Stimulated activated CD4-positive, alpha-beta T cell treated with anti-CD3 and anti-CD28 coated beads, Interleukin-12 subunit alpha, Interleukin-12 subunit beta, amount 100 ng/mL, for 4 hours (primary cell): Measurements from ENCODE around the gene ODAD4.

Experiments used
- DNase-seq: peaks from one replicate; pipeline ENCODE4 v3.0.0-alpha.2; 2020

Gene ODAD4

DNA sequence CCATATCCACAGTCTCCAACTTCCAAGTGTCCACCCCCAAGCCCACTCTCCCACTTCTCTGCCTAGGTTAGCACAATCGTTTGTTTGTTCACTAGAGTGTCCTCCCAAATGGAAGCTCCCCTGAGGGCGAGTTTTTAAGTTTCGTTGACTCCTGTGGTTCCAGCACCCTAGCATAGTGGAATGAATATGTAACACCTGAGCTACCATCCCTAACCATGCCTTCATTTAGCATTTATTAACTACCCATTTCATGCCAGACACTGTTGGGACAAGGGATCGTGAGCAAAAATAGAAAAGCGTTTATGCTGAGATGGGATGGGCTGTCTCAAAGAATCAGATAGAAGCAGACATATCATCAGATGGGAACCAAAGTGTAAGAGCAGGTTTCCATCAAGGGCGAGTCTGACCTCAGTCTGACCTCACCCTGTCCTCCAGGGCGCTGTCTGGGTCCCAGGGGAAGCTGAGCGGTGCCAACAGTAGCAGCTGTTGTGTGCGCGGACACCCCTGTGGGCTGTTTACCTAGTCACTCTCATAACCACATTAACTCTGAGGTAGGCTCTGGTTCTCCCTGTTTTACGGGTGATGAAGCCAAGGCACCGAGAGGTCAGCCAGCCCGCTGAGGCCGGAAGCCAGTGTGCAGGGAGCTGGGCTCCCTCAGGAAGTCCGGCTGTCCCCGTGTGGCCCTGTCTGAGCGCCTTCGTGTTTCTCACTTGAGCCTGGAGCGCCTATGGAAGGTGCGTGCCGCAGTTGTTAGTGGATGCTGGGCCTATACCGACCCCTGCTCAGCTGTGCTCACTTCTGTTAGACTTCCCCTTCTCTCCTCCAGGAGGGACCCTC lies 42.4 kb downstream of the ODAD4 start:
- DNase-seq, result no peak

- DNase-seq, result no peak
Measured at GRCh38 chr17:41973408-41973811, 43.0 kb downstream of the ODAD4 start.

- DNase-seq, result no peak
Measured at GRCh38 chr17:41974031-41974430, 43.6 kb downstream of the ODAD4 start.

- no peak for DNase-seq
Measured at GRCh38 chr17:41974658-41975057, 44.2 kb downstream of the ODAD4 start.

DNA sequence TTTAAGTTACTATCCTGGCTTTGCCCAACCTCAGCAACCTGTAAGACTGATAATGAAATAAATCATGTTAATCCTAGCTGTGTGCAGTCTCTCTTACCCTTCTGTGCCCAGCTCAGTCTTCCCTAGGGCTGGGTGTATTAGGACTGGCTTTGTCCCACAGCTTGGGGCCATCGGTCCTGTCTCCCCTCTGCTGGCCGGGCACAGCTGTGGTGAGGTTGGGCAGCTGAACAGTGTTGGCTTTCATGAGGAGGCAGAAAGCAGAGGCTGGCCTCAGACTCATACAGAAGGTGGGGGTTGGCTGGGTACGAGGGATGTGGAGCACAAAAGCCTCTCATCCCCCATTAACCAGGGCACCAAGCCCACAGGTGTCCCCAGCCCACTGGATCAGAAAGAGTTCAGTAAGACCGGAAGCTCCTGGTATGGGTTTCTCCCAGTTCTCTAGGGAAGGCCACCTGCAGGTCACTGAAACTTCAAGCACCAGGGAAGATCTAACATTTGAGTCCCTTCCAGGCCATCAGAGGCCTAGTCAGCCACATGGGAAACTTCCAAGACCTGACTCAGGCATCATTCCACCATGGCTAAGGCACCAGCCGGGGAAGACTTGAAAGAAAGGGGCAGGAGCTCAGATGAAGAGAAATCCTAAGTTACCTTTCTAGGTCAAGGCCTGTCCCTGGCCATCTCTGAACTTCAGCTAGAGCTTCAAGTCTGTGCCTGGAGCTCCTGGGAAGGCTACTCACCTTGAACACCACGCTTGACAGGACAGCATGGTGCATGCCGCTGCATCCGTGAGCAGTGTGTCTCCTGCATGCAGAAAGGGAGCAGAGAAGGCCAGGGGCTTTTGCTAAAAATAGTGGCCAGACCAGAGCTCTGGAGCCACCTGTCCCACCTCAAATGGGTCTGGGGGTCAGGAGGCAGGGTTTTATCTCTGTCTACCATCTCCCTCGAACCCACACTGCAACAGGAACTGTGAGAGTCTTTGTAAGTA lies 45.0 kb downstream of the ODAD4 start:
- no peak for DNase-seq

DNA sequence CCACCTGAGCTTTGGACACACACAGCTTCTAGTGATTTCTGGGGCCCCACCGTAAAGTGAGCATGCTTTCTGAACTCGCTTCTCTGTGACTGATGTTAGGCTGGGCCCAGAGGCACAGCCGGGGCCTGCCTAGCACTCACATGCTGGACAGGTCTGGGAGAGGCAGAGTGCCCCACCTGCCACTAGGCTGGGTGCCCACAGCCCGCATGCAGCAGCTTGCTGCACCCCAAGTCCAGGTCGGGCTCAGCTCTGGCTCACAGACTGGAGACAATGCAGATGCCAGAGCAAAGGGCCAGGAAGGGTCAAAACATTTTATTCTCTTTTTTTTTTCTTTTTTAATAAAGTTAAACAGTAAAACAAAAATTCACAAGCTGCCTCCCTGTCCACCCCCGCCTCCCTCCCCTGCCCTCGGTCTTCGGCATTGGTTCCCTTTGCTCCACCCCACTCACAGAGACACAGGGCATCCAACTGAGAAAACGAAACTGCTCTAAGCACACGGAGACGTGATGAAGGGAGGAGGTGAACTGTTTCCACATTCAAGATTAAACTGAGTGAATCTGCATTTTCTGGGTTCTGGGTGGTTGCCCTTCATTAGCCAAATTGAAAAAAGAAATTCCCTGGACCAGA lies 45.8 kb downstream of the ODAD4 start:
- no peak for DNase-seq

DNA sequence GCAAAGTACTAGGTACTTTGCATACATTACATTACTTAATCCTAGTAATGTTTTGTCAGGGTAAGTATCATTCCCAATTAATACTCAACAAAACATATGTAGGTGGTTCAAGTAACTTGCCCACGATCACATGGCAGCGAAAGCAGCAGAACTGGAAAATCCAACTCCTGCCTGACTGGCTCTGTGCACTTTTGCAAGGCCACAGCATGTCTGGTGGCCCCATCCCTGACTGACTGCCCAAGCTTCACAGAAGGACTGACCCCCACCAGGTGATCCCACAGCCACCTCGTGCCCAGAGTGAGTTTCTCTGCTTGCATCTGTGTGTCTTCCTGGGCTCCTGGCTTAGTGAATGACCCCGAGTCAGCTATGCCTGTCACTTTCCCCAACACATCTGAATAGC lies 47.6 kb downstream of the ODAD4 start:
- no peak for DNase-seq

GRCh38 chr17:41982026-41982760 lies 51.8 kb downstream of the ODAD4 start:
- DNase-seq, result no peak

GRCh38 chr17:41984454-41984853 lies 54.0 kb downstream of the ODAD4 start:
- DNase-seq, result no peak

GRCh38 chr17:41985919-41986318 lies 55.5 kb downstream of the ODAD4 start:
- DNase-seq, result no peak

DNA sequence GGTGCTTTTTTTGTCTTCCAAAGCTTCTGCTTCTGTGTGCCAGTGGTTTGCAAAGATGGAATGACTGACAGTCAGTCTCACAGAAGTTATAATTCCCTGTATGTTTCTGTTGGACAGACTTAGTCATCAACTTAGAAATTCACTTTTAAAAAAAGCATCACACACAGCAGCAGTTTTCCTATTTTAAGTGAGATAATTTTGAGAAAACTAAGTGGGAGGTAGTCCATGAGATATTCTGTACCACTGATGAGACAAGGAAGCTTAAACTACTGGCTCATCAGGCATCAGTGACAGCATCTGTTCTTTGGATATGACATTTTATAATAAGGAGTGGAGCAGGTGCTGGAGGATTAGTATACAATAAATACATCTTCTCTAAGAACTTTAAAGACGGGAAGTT lies 56.2 kb downstream of the ODAD4 start:
- no peak for DNase-seq

DNA sequence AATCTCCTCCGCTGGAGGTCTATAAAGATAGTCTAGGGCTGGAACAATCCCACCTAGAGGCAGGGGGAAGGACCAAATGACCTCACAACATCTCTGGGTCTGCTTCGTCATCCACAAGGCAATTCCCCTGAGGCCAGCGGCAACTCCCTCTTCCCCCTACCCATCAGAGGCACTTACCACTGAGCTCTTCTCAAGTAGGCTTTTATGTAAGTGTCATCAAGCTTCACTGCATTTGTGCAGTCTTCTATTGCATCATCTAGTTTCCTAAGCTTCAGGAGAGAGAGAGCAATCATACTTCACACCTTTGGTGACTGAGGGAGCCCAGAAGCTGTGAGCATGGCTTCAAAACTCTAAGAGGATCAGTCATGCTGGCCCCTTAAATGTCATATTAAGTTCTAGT lies 57.2 kb downstream of the ODAD4 start:
- DNase-seq, result no peak

GRCh38 chr17:41988418-41988817 lies 58.0 kb downstream of the ODAD4 start:
- DNase-seq, result no peak

DNA sequence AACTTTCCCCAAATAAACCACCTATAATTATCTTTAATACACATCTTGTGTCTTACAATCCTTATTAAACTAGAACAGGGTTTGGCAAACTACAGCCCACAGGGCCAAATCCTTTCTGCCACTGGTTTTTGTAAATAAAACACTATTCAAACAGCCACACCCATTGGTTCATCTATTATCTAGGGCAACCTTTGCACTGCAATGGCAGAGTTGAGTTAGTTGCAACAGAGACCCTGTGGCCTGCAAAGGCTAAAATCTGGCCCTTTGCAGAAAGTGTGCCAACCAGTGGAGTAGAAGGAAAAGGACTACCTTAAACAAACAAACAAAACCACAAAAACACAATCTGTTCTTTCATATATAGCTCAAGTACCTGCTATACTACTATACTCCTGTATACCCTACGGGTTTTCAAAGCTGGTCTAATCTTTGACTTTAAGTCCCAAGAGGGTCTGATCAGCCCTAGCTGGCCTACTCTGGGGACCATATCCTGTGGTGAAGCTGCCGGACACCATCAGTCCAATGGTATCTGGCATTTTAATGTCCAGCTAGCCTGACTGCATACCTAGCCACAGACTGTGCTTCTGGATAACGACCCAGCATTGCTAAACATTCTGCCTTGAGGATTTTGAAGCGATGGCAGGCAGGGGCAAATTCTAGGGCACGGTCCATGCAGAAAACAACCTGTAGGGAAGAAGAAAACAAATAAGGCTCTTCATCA lies 59.4 kb downstream of the ODAD4 start:
- no peak for DNase-seq

DNA sequence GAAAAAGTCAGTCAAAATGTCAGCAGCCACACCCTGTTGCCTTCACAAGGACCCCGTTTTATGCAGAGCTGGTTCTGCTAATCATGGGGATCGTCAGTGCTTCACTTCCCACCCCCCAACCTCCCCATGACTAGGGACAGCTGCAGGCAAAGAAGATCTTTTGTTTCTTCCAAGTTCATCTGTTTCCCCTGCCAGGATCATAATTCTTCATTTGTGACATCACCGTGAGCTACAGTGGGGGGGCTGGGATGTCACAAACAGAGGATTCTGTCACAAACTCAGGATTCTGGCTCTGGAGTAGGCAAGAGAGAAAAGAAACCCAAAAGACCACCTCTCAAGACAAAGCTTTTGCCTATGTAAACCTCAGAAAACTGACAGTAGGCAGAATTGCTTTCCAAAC lies 62.2 kb downstream of the ODAD4 start:
- DNase-seq, result no peak

DNA sequence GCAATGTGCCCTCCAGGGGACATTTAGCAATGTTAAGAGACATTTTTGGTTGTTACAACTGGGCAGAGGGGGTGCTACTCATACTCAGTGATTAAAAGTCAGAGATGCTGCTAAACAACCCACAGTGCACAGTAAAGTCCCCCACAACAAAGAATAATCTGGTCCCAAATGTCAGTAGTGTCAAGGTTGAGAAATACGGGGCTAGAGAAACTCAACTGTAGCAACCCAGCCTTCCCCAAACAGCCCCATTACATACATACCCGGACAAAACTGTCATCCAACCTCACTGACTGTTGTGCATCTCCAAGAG lies 66.4 kb downstream of the ODAD4 start:
- DNase-seq, result no peak

- DNase-seq, result no peak
Measured at GRCh38 chr17:41998497-41998896, 68.1 kb downstream of the ODAD4 start.

DNA sequence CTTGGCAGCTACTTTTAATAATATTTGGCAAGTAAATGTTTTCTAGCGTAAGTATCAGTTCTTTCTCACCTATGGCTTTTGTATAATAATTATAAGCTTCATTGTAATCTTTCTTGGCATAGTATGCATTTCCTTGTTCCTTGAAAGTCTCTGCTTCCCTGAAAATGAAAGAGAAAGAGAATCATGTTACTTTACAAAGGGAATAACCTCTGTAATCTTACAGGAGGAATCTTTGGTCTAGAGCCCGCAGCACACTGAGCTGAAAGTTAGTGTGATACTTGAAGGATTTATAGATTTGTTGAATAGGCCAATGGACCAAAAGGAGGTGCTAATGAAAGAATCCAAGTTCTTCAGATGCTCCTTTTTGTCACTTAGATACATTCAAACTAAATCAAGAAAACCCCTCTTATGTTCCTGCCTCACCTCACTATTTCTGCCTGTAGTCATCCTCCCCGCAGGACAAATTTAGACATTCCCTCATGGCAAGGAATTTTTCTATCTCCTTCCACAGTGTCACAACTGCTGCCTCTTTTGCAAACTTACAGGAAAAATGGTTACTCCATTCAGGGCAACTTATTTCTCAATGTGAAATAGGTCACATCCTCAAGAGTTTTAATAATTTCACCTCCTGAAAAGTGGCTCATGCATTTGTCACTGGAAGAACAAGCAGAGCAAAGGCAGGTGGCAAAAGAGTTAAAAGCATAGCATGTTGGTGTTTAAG lies 70.2 kb downstream of the ODAD4 start:
- no peak for DNase-seq

- no peak for DNase-seq
Measured at GRCh38 chr17:42001729-42002128, 71.3 kb downstream of the ODAD4 start.

DNA sequence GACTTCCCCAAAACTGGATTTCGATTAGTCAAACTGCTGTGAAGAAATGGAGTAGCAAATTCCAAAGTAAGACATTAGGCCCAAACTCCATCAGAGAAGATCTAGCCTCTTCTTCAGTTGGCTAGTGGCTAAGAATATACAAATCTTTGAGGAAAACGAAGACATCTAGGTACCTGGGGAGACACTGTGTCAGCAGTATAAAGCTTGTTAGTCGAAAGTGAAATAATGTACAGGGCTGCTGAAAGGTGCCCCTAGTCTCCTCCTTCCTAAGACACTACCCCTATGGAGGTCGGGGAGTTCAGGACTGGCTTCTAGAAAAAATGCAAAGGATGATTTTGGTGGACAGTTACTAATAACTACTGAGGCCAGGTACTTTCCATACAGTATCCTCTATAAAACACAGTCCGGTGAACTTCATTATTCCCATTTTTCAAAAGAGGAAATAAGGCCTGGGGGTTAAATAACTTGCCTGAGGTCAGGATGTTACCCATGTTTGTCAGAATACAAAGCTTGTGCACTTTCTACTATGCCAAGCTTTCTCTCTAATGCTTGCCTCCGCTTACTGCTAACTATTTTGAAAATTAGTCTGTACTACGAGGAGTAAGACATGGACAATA lies 71.9 kb downstream of the ODAD4 start:
- no peak for DNase-seq

- DNase-seq, result no peak
Measured at GRCh38 chr17:42002792-42003301, 72.4 kb downstream of the ODAD4 start.
